NCI-H2196 treated with DMSO at 0.1 percent for 48 hours (cell line): ENCODE results near the gene RAB3GAP1.

ENCODE experiments used
- DNase-seq: peaks from one replicate; lab custom pipeline; 2025; ENCODE audit not compliant: unreplicated experiment; lab: John Stamatoyannopoulos, UW

Gene RAB3GAP1

GRCh38 chr2:135162377-135162776 lies 110.3 kb downstream of the RAB3GAP1 start:
- DNase-seq: no peak

GRCh38 chr2:135162786-135163185 lies 110.7 kb downstream of the RAB3GAP1 start:
- no peak for DNase-seq

- DNase-seq: no peak
Observed at GRCh38 chr2:135163306-135163705, 111.2 kb downstream of the RAB3GAP1 start.

GRCh38 chr2:135163901-135164300 lies 111.8 kb downstream of the RAB3GAP1 start:
- no peak for DNase-seq

GRCh38 chr2:135164431-135164830 lies 112.3 kb downstream of the RAB3GAP1 start:
- no peak for DNase-seq

GRCh38 chr2:135167273-135167672 lies 115.2 kb downstream of the RAB3GAP1 start:
- DNase-seq: no peak

- DNase-seq: no peak
Observed at GRCh38 chr2:135168204-135168856, 116.2 kb downstream of the RAB3GAP1 start.

- DNase-seq: no peak
Observed at GRCh38 chr2:135169900-135170753, 118.0 kb downstream of the RAB3GAP1 start.

GRCh38 chr2:135174049-135174809 lies 122.1 kb downstream of the RAB3GAP1 start:
- DNase-seq: no peak

- DNase-seq: no peak
Observed at GRCh38 chr2:135174810-135175093, 122.7 kb downstream of the RAB3GAP1 start.

GRCh38 chr2:135175177-135175576 lies 123.1 kb downstream of the RAB3GAP1 start:
- DNase-seq: peak; percentile 48

- no peak for DNase-seq
Observed at GRCh38 chr2:135179689-135180088, 127.6 kb downstream of the RAB3GAP1 start.

GRCh38 chr2:135182190-135182589 lies 130.1 kb downstream of the RAB3GAP1 start:
- no peak for DNase-seq

GRCh38 chr2:135182601-135183000 lies 130.5 kb downstream of the RAB3GAP1 start:
- no peak for DNase-seq

GRCh38 chr2:135183822-135184221 lies 131.7 kb downstream of the RAB3GAP1 start:
- DNase-seq: no peak

- DNase-seq: no peak
Observed at GRCh38 chr2:135186054-135186453, 134.0 kb downstream of the RAB3GAP1 start.

GRCh38 chr2:135187270-135187669 lies 135.2 kb downstream of the RAB3GAP1 start:
- DNase-seq: no peak

- no peak for DNase-seq
Observed at GRCh38 chr2:135189148-135189547, 137.1 kb downstream of the RAB3GAP1 start.

- no peak for DNase-seq
Observed at GRCh38 chr2:135190799-135191198, 138.7 kb downstream of the RAB3GAP1 start.

- DNase-seq: no peak
Observed at GRCh38 chr2:135198481-135198880, 146.4 kb downstream of the RAB3GAP1 start.

- no peak for DNase-seq
Observed at GRCh38 chr2:135202751-135203150, 150.7 kb downstream of the RAB3GAP1 start.

GRCh38 chr2:135203944-135204343 lies 151.9 kb downstream of the RAB3GAP1 start:
- DNase-seq: no peak
